Measurements from ENCODE around the gene KDM7A. TPM values are rescaled to one million over a fixed set of nuclear protein-coding genes. Genes with fewer than 3 reads are reported as not detected.

KDM7A gene
- total RNA-seq, 1 experiment from 2014 or later, result 6.6 TPM

GRCh38 chr7:140069298-140069949 is 107.4 kb downstream of the KDM7A start:
- Histone ChIP-seq H2BK120ac (ENCODE audit: low read depth, low read length, poor library complexity, severe bottlenecking) (no peak overlapping the region), H3K27ac (ENCODE audit: insufficient read length, low read depth, low read length) (no peak overlapping the region), H3K23ac (ENCODE audit: insufficient read length, low read depth, low read length) (no peak overlapping the region), H4K5ac (ENCODE audit: insufficient read length, low read depth, low read length) (no peak overlapping the region), H2BK15ac (ENCODE audit: low read depth, low read length) (no peak overlapping the region), H2BK20ac (ENCODE audit: low read depth, low read length, poor library complexity, severe bottlenecking) (no peak overlapping the region), H2AFZ (ENCODE audit: low read length) (no peak overlapping the region), H2AK5ac (ENCODE audit: insufficient read length, low read length) (no peak overlapping the region), H3K27me3 (ENCODE audit: insufficient read depth, low read length) (no peaks in the 10 kb centered on the region), H3K79me1 (ENCODE audit: insufficient read depth, low read depth, low read length, poor library complexity, severe bottlenecking) (no peaks in the 10 kb centered on the region), H3K23me2 (ENCODE audit: insufficient read length, low read depth, low read length, poor library complexity, severe bottlenecking) (no peaks in the 10 kb centered on the region), H4K91ac (ENCODE audit: insufficient read length, low read depth, low read length) (no peak overlapping the region), H3K18ac (ENCODE audit: insufficient read length, low read depth, low read length) (no peak overlapping the region), H2BK12ac (ENCODE audit: insufficient read length, low read depth, low read length) (no peak overlapping the region), H3K14ac (ENCODE audit: insufficient read depth, low read length) (no peak overlapping the region), H3K56ac (ENCODE audit: insufficient read length, low read depth, low read length) (no peak overlapping the region), H3T11ph (ENCODE audit: low read length) (no peak overlapping the region), H3K79me2 (ENCODE audit: insufficient read depth, low read length) (no peaks in the 10 kb centered on the region), H4K20me1 (ENCODE audit: control insufficient read depth, insufficient read depth, insufficient read length) (no peaks in the 10 kb centered on the region), H4K8ac (replicated peaks; ENCODE audit: insufficient read length, low read depth, low read length) (no peak overlapping the region), H3K9me3 (ENCODE audit: control insufficient read depth, low read depth, low read length) (no peaks in the 10 kb centered on the region), H3K9ac (ENCODE audit: extremely low read depth, insufficient read length, low read length) (no peak overlapping the region), H3K4me1 (ENCODE audit: insufficient read depth, low read length) (no peaks in the 10 kb centered on the region), H3K4ac (ENCODE audit: low read depth, low read length) (no peak overlapping the region), H3K4me2 (ENCODE audit: insufficient read depth, insufficient read length, low read length) (no peak overlapping the region), H2BK5ac (ENCODE audit: insufficient read length, low read length) (no peak overlapping the region)
- no peak overlapping the region for H3K27ac Mint-ChIP-seq
- WGBS (ENCODE audit: extremely low coverage, insufficient read length, low lambda C conversion rate), result no CpG with 5 or more reads among the region's 4 CpGs
- no peak overlapping the region for H3K4me3 Mint-ChIP-seq
- H3K4me1 Mint-ChIP-seq, result 0 out of 4 replicates have a peak, but pooled peaks cover 0 to 3% of the 10 kb centered on the region in 2 experiments
- no peak for TF ChIP-seq CTCF (conservative IDR thresholded peaks at IDR 0.05)
- H3K36me3 Mint-ChIP-seq (ENCODE audit: insufficient read depth in 1 of 3, low read depth in 3 of 3), result peaks cover 2 to 21% (median 7%) of the 10 kb centered on the region in 3 experiments; a peak in 5 of 7 replicates
- H3K9me3 Mint-ChIP-seq, result peaks cover 16 to 17% of the 10 kb centered on the region in 2 experiments
- peaks cover 6% of the 10 kb centered on the region for H3K27me3 Mint-ChIP-seq (ENCODE audit: low read depth)
- DNase-seq, result no peak

All from H9 (cell line).